CD4-positive, alpha-beta memory T cell (primary cell): ENCODE measurements around the gene TMEM38B. TPM values are rescaled to one million over a fixed set of nuclear protein-coding genes. Genes with fewer than 3 reads are reported as not detected.
A peak's percentile ranks its signal among the peaks of the same experiment; 100 is the strongest.

Experiments
- CTCF ChIA-PET: fragments of 350-600 bp; sonication (Branson Sonifier 250); formaldehyde crosslinking; loops from one replicate; lab custom pipeline; 2021; ENCODE audit warnings: inconsistent platforms; ENCODE audit not compliant: partially characterized antibody; lab: Charles Lee
- POLR2A ChIA-PET: fragments of 350-600 bp; sonication (Branson Sonifier 250); formaldehyde crosslinking; loops from one replicate; lab custom pipeline; 2021; ENCODE audit not compliant: partially characterized antibody; lab: Charles Lee
- DNase-seq, 5 donors: peaks; one replicate each; pipeline versions ENCODE4 v3.0.0 to v3.0.0-alpha.2; 2020 to 2022; ENCODE audit warnings: mixed read lengths in 1 of 5
- H3K27ac ChIP-seq: one replicate; pipeline ENCODE4 v1.7.0; 2013; ENCODE audit warnings: low read depth, low read length
- H3K27me3 ChIP-seq: 2 replicates; pipeline ENCODE4 v1.7.0; 2013; ENCODE audit warnings: mild to moderate bottlenecking, low read length, moderate library complexity; ENCODE audit not compliant: insufficient read depth
- H3K36me3 ChIP-seq: 2 replicates; pipeline ENCODE4 v1.7.0; 2013; ENCODE audit warnings: mild to moderate bottlenecking, low read length, moderate library complexity; ENCODE audit not compliant: insufficient read depth
- H3K4me1 ChIP-seq: 2 replicates; pipeline ENCODE4 v1.7.0; 2013; ENCODE audit warnings: mild to moderate bottlenecking, low read length, moderate library complexity; ENCODE audit not compliant: insufficient read depth
- H3K4me3 ChIP-seq, 2 donors: one replicate each; pipeline ENCODE4 v1.7.0; 2013; ENCODE audit warnings: low read length in 2 of 2, mild to moderate bottlenecking in 1 of 2
- H3K9me3 ChIP-seq, 2 donors: one replicate each; pipeline ENCODE4 v1.7.0; 2013; ENCODE audit warnings: low read length in 2 of 2, control low read depth in 1 of 2; ENCODE audit not compliant: control insufficient read depth in 1 of 2
- H3K27ac Mint-ChIP-seq, 7 donors: one replicate each; pipeline ENCODE4 v1.8.0; 2020 to 2021; ENCODE audit warnings: mixed read lengths in 7 of 7, mild to moderate bottlenecking in 6 of 7, inconsistent platforms in 3 of 7, moderate library complexity in 3 of 7
- H3K27me3 Mint-ChIP-seq, 2 donors: one replicate each; pipeline ENCODE4 v1.8.0; 2020 to 2021; ENCODE audit warnings: mixed read lengths in 2 of 2
- H3K36me3 Mint-ChIP-seq, 2 donors: one replicate each; pipeline ENCODE4 v1.8.0; 2020 to 2021; ENCODE audit warnings: mixed read lengths in 2 of 2, inconsistent platforms in 1 of 2, mild to moderate bottlenecking in 1 of 2
- H3K4me1 Mint-ChIP-seq, 4 donors: one replicate each; pipeline ENCODE4 v1.8.0; 2020 to 2021; ENCODE audit warnings: mixed read lengths in 4 of 4, mild to moderate bottlenecking in 1 of 4
- H3K4me3 Mint-ChIP-seq, 8 donors: one replicate each; pipeline ENCODE4 v1.8.0; 2020 to 2021; ENCODE audit warnings: mixed read lengths in 8 of 8, mild to moderate bottlenecking in 7 of 8, moderate library complexity in 6 of 8, inconsistent platforms in 3 of 8
- H3K9me3 Mint-ChIP-seq, 8 donors: one replicate each; pipeline ENCODE4 v1.8.0; 2020 to 2021; ENCODE audit warnings: mixed read lengths in 8 of 8, mild to moderate bottlenecking in 5 of 8, inconsistent platforms in 3 of 8, moderate library complexity in 1 of 8
- intact Hi-C: fragments of 100-400 bp; cut with micrococcal nuclease; formaldehyde crosslinking; loops from one replicate; pipeline ENCODE4 v1.15.1; 2023
- polyA plus RNA-seq, 2 donors: library from polyadenylated mRNA; unstranded; fragments of 300-500 nt; fragmentation: Illumina TruSeq; gene quantifications; one replicate each; pipeline ENCODE4 v1.2.3, GENCODE V29; 2021
- total RNA-seq, 2 experiments: library from RNA; stranded (reverse); gene quantifications; one replicate each; pipeline ENCODE4 v1.2.3, GENCODE V29; 2021

TMEM38B gene, protein sequence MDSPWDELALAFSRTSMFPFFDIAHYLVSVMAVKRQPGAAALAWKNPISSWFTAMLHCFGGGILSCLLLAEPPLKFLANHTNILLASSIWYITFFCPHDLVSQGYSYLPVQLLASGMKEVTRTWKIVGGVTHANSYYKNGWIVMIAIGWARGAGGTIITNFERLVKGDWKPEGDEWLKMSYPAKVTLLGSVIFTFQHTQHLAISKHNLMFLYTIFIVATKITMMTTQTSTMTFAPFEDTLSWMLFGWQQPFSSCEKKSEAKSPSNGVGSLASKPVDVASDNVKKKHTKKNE
- total RNA-seq (10 to 100 TPM; 13.4 to 16.6 TPM), polyA plus RNA-seq (10 to 100 TPM; 18.0 to 23.3 TPM)

DNA sequence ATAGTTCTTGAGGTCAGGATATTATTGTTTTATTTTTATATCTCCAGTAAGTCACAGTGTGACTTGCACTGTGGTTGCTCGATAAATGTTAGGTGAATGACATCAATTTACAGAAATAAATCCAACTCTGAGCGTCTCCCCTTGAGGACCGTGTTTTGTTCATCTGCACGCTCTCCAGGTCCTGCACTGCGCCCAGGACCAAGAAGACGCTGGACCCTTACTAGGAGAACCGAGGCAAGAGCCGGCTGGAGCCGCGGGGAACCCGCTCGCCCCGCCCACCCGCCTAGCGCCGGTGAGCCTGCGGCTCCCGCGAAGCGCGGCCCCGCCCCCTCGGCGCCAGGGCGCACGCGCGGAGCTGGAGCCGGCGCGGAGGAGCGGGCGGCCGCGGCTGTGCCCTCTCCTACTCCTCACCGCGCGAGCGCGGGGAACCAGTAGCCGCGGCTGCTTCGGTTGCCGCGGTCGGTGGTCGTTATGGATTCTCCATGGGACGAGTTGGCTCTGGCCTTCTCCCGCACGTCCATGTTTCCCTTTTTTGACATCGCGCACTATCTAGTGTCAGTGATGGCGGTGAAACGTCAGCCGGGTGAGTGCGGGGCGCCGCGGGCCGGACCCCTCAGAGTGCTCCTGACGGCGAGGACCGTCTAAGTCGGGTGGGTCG, at the start of gene TMEM38B:
TSS of gene TMEM38B (plus strand) at position 352 of the 658 bp plus-strand sequence. CDS start at position 472, 120 bp downstream.
- H3K4me3 Mint-ChIP-seq = peak within 1 kb of the TSS; percentile 87 to 96 (median 90)
- H3K27ac Mint-ChIP-seq = peak within 1 kb of the TSS; percentile 63 to 85 (median 79)
- DNase-seq = peak; percentile 77 to 86 (median 83)
- peaks cover 20% of the 10 kb centered on the region for H3K4me1 ChIP-seq
- peak within 1 kb of the TSS; percentile 59 to 79 for H3K4me3 ChIP-seq
- H3K27me3 Mint-ChIP-seq = peaks cover 7 to 21% of the 10 kb centered on the region in 2 donors
- POLR2A ChIA-PET = interaction anchor here (1.2 to 1.4 kb wide), 3 partner anchors 13 to 947 kb away, joined by 4 to 5 read pairs (median 5); partner anchors contain the start of genes NIPSNAP3A and SLC44A1
- H3K9me3 Mint-ChIP-seq = no peaks in the 10 kb centered on the region
- no peaks in the 10 kb centered on the region for H3K9me3 ChIP-seq
- peaks cover 0 to 7% of the 10 kb centered on the region in 2 donors for H3K36me3 Mint-ChIP-seq
- intact Hi-C loops = loop anchor here (2.0 to 10.0 kb wide), 9 partner anchors 24 to 1600 kb away; partner anchors contain the start of genes FKTN, NIPSNAP3A, RAD23B and SLC44A1
- H3K27ac ChIP-seq = peak within 1 kb of the TSS; percentile 37
- H3K36me3 ChIP-seq = no peaks in the 10 kb centered on the region
- H3K4me1 Mint-ChIP-seq = peaks cover 16 to 31% (median 23%) of the 10 kb centered on the region in 4 donors
- H3K27me3 ChIP-seq = peaks cover 11% of the 10 kb centered on the region
- CTCF ChIA-PET = interaction anchor here (0.6 to 3.2 kb wide), 4 partner anchors 24 to 752 kb away, joined by 3 to 12 read pairs (median 6); no protein-coding TSS in a partner anchor

DNA sequence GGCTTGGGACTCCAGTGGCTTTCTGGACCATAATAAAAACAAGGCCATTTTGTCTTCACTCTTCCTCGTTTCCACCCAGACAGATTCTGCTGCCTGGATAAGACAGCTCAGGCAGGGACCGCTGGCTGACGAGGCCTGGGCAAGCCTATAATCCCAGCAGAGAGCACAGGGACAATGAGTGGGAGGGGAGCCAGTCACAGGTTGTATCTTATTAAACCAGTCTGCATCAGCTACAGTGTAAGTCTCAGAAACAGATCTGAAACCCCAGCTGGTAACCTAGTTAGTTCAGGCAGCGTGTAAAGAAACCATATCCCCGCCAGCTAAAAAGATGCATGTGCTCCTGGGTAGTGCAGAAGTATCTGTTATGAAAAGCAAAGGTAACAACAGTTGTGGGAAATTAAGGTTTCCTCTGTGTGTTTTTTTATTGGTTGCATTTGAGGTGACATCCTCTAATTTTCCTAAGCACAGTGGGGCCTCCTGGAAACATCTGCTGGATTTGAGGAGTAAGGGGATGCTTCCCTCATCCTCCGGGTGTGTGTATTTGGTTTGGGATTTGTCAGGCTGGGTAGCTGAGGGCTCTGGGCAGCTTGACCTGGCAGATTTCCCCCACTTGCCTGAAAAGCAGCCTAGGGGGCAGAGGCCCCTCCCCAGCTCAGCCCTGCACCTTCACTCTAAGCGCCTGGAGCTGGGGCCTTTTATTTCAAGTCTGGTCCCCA, 47.3 kb upstream of the TMEM38B start:
- no peak overlapping the region for H3K27ac ChIP-seq

DNA sequence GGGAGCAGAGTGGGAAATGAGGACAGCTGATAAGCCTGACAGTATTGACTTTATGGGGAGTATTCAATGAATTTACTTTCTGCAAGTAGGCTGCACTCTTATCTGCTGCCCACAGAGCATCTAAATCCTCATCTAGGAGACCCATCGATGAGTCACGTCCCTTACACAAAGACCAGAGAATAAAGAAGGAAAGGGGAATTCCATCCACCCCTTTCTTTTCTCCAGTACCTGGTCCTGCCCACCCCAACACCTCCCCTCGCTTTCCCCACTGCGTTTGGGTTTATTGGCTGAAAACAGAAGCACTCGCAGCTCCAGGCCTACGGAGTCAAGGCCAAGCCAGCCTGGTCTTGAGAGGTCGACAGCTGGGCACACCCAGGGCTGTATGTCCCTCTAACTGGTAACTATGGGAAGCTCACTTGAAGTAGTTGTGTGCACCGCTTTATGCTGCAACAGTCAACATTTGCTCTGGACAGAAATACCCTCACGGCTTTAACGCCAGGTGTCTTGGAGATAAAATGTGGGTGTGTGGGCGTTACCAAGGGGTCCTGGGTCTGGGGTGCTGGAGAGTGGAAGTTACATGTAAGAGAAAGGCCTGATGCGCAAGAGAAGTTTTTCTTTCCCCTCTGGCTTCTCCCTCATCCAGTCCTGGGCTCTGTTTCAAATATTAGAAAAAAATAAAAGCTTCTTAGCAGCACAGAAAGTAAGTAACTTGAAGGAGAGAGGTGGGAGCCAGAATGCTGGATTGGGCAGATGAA, 46.6 kb upstream of the TMEM38B start:
- H3K36me3 Mint-ChIP-seq = peaks cover 0 to 2% of the 10 kb centered on the region in 2 donors

More for the DNA sequence above, 47.3 kb upstream of the TMEM38B start:
- Mint-ChIP-seq H3K4me1 (no peaks in the 10 kb centered on the region), H3K36me3 (peaks cover 0 to 5% of the 10 kb centered on the region in 2 donors), H3K27me3 (no peaks in the 10 kb centered on the region), H3K4me3 (no peak overlapping the region), H3K9me3 (no peaks in the 10 kb centered on the region), H3K27ac (no peak overlapping the region)
- no peaks in the 10 kb centered on the region for H3K9me3 ChIP-seq
- no peaks in the 10 kb centered on the region for H3K27me3 ChIP-seq
- H3K36me3 ChIP-seq = no peaks in the 10 kb centered on the region
- POLR2A ChIA-PET = no interaction called here
- no peak for DNase-seq
- H3K4me1 ChIP-seq = no peaks in the 10 kb centered on the region
- intact Hi-C loops = no loop called here
- no peak overlapping the region for H3K4me3 ChIP-seq
- CTCF ChIA-PET = interaction anchor here (0.8 kb wide), 1 partner anchor 10 kb away, joined by 3 read pairs; no protein-coding TSS in a partner anchor

DNA sequence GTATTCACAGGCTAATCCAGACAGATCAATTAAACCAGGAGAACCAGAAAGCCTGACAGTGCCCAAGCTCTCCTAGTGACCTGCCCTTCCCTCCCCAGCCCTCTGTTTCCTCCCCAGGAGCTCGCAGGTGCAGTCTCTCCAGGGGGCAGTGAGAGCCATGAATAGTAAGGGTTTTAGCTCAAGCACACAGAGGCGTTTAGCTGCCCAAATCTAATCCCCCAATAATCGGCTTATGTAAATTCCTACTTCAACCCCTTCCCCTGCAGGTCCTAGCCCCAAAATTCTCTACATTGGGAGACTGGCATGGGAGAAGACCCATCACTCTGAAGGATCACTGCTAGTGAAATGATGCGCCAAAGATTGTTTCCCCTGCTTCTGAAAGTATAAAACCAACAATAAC, 42.5 kb upstream of the TMEM38B start:
- Histone ChIP-seq H3K36me3 (no peaks in the 10 kb centered on the region), H3K4me1 (no peaks in the 10 kb centered on the region), H3K27ac (no peak overlapping the region), H3K27me3 (no peaks in the 10 kb centered on the region), H3K9me3 (no peaks in the 10 kb centered on the region), H3K4me3 (no peak overlapping the region)
- no peaks in the 10 kb centered on the region for H3K36me3 Mint-ChIP-seq
- DNase-seq = no peak
- H3K4me1 Mint-ChIP-seq = peaks cover 6 to 15% (median 7%) of the 10 kb centered on the region in 4 donors
- H3K4me3 Mint-ChIP-seq = no peak overlapping the region
- no peak overlapping the region for H3K27ac Mint-ChIP-seq
- ChIA-PET POLR2A (no interaction called here), CTCF (interaction anchor here (1.0 kb wide), 1 partner anchor 22 kb away, joined by 3 read pairs; no protein-coding TSS in a partner anchor)
- H3K9me3 Mint-ChIP-seq = no peaks in the 10 kb centered on the region
- H3K27me3 Mint-ChIP-seq = peaks cover 11 to 14% of the 10 kb centered on the region in 2 donors
- intact Hi-C loops = no loop called here

More for the DNA sequence above, 46.6 kb upstream of the TMEM38B start:
- Mint-ChIP-seq H3K9me3 (no peaks in the 10 kb centered on the region), H3K4me1 (no peaks in the 10 kb centered on the region), H3K27me3 (no peaks in the 10 kb centered on the region), H3K27ac (no peak overlapping the region), H3K4me3 (no peak overlapping the region)
- ChIA-PET CTCF (no interaction called here), POLR2A (no interaction called here)
- intact Hi-C loops = no loop called here
- H3K9me3 ChIP-seq = no peaks in the 10 kb centered on the region
- H3K4me1 ChIP-seq = no peaks in the 10 kb centered on the region
- no peaks in the 10 kb centered on the region for H3K36me3 ChIP-seq
- H3K27me3 ChIP-seq = no peaks in the 10 kb centered on the region
- DNase-seq = no peak
- H3K4me3 ChIP-seq = no peak overlapping the region
- no peak overlapping the region for H3K27ac ChIP-seq

DNA sequence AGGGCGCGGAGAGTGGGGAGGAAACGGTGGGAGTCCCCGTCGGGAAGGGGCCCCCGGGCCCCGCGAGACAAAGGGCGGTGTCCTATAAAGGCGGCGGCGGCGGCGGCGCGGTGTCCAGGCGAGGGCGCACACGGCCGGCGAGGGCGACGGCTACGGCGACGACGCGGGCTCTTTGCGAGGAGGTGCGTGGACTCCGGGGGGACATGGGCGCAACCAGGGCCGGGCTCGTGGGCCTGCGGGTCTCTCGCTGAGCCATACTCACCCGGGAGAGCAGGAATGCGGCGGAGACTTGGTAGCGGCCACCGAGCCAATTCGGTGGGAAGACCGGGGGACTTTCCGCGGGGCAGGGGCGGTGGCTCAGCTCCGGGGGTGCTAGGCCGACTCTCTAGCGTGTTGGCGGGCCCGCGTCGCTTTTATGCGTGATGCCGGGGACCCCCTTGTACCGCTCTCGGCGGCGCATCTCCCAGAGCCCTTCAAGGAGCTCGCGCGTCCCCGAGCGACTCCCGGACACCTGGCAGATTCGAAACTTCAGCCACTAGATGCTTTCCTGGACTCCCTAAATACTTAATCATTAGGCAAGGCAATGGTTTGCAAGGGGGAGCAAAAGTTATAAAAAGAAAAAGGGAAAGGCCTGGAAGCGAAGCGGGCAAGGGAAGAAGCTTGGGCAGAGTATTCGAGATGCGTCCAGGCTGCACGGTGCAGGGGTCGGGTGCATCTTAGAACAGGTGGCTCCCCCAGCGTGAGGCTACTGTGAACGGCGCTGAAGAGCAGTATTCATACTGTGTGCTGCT, 38.0 kb upstream of the TMEM38B start:
- POLR2A ChIA-PET = no interaction called here
- Mint-ChIP-seq H3K27ac (no peak overlapping the region), H3K4me1 (peaks cover 9 to 18% (median 11%) of the 10 kb centered on the region in 4 donors), H3K36me3 (no peaks in the 10 kb centered on the region), H3K4me3 (peak overlapping the region; percentile 65 to 83 (median 80)), H3K27me3 (peaks cover 32 to 36% of the 10 kb centered on the region in 2 donors), H3K9me3 (no peaks in the 10 kb centered on the region)
- Histone ChIP-seq H3K4me3 (peak overlapping the region in 1 of 2 donors; percentile 41), H3K36me3 (no peaks in the 10 kb centered on the region), H3K27me3 (no peaks in the 10 kb centered on the region), H3K9me3 (no peaks in the 10 kb centered on the region), H3K27ac (no peak overlapping the region), H3K4me1 (no peaks in the 10 kb centered on the region)
- intact Hi-C loops = loop anchor here (2.0 to 5.0 kb wide), 2 partner anchors 36 to 62 kb away; partner anchors contain the start of gene TMEM38B
- CTCF ChIA-PET = interaction anchor here (1.1 to 1.5 kb wide), 3 partner anchors 10 to 68 kb away, joined by 3 to 8 read pairs (median 3); no protein-coding TSS in a partner anchor
- no peak for DNase-seq

DNA sequence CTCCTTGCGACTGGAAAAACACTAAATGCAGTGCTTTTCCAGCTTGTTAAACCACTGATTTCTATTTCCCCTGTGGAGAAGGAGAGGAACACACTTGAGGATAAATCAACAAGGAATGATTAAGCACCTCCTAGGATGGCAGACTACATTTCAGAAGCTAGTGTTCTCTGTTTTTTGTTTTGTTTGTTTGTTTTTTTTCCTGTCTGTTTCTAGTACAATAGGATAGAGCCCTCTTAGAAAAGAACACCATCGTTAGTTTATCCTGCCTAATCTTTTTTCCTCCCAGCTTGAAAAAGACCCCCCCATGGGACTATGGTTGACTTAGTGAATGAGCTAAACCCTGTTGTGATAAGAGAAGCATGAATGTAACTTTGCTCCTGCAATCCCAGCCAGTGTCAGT, 36.0 kb upstream of the TMEM38B start:
- no peaks in the 10 kb centered on the region for H3K36me3 ChIP-seq
- Mint-ChIP-seq H3K36me3 (no peaks in the 10 kb centered on the region), H3K4me3 (peak overlapping the region in 1 of 8 donors; percentile 4), H3K4me1 (peaks cover 9 to 18% (median 11%) of the 10 kb centered on the region in 4 donors), H3K27me3 (peaks cover 34 to 36% of the 10 kb centered on the region in 2 donors), H3K9me3 (no peaks in the 10 kb centered on the region), H3K27ac (no peak overlapping the region)
- H3K4me3 ChIP-seq = no peak overlapping the region
- POLR2A ChIA-PET = no interaction called here
- H3K9me3 ChIP-seq = no peaks in the 10 kb centered on the region
- no peaks in the 10 kb centered on the region for H3K4me1 ChIP-seq
- intact Hi-C loops = loop anchor here (5.0 kb wide), 1 partner anchor 34 kb away; the partner anchor contains the start of gene TMEM38B
- no peak overlapping the region for H3K27ac ChIP-seq
- CTCF ChIA-PET = interaction anchor here (1.0 to 1.2 kb wide), 2 partner anchors 10 to 59 kb away, joined by 3 to 4 read pairs; no protein-coding TSS in a partner anchor
- H3K27me3 ChIP-seq = no peaks in the 10 kb centered on the region
- DNase-seq = no peak
